Subcutaneous adipose tissue (tissue), 4 donors: Measurements from ENCODE around the gene RGL2. TPM values are rescaled to one million over a fixed set of nuclear protein-coding genes. Genes with fewer than 3 reads are reported as not detected.

Source experiments
- total RNA-seq, 4 donors: library from RNA; depleted of rRNA; stranded (reverse); fragments of >200 nt; gene quantifications; one replicate each; pipeline ENCODE4 v1.1.0, GENCODE V29; 2016

RGL2 gene
- total RNA-seq, 4 donors from 2014 or later, result 16.0 to 45.8 (median 42.5) TPM

Other genes starting within 250 kb of the RGL2 start
- 100 to 1,000 TPM in 3 of 4 donors, 10 to 100 TPM in 1; 38.2 to 354 (median 131) TPM for gene HLA-DPA1, start 225.3 kb downstream of the RGL2 start, total RNA-seq
- gene HLA-DPB1, start 223.0 kb downstream of the RGL2 start, total RNA-seq, result 100 to 1,000 TPM in 1 of 4 donors, 10 to 100 TPM in 3; 43.9 to 256 (median 83.0) TPM
- gene COL11A2, start 106.5 kb downstream of the RGL2 start, total RNA-seq, result under 1 TPM in 3 of 4 donors, not detected in 1; 0.17 to 0.75 (median 0.66) TPM
- 10 to 100 TPM; 17.3 to 27.7 (median 24.8) TPM for gene RXRB, start 98.3 kb downstream of the RGL2 start, total RNA-seq
- 10 to 100 TPM; 49.0 to 54.9 (median 52.5) TPM for gene SLC39A7, start 98.1 kb downstream of the RGL2 start, total RNA-seq
- gene HSD17B8, start 94.3 kb downstream of the RGL2 start, total RNA-seq, result 10 to 100 TPM in 3 of 4 donors, 1 to 10 TPM in 1; 5.1 to 22.0 (median 16.2) TPM
- gene RING1, start 90.4 kb downstream of the RGL2 start, total RNA-seq, result 10 to 100 TPM in 2 of 4 donors, 1 to 10 TPM in 2; 7.3 to 19.0 (median 10.5) TPM
- gene VPS52, start 27.1 kb downstream of the RGL2 start, total RNA-seq, result 10 to 100 TPM; 27.2 to 59.2 (median 32.7) TPM
- 1,000 to 10,000 TPM; 2,263 to 3,298 (median 2,623) TPM for gene RPS18, start 26.9 kb downstream of the RGL2 start, total RNA-seq
- gene B3GALT4, start 21.8 kb downstream of the RGL2 start, total RNA-seq, result 10 to 100 TPM in 3 of 4 donors, 1 to 10 TPM in 1; 7.3 to 20.7 (median 16.9) TPM
- gene WDR46, start 9.7 kb downstream of the RGL2 start, total RNA-seq, result 10 to 100 TPM; 40.7 to 62.9 (median 50.6) TPM
- 10 to 100 TPM; 17.1 to 31.0 (median 23.4) TPM for gene PFDN6, start 9.3 kb downstream of the RGL2 start, total RNA-seq
- gene TAPBP, start 15.1 kb upstream of the RGL2 start, total RNA-seq, result 10 to 100 TPM; 36.2 to 77.0 (median 50.5) TPM
- 10 to 100 TPM in 2 of 4 donors, 1 to 10 TPM in 2; 5.9 to 16.8 (median 9.0) TPM for gene ZBTB22, start 18.8 kb upstream of the RGL2 start, total RNA-seq
- 10 to 100 TPM; 26.3 to 47.1 (median 33.5) TPM for gene DAXX, start 24.0 kb upstream of the RGL2 start, total RNA-seq
- 1 to 10 TPM in 2 of 4 donors, under 1 TPM in 1, not detected in 1; 0.33 to 4.4 (median 3.9) TPM for gene KIFC1, start 92.9 kb upstream of the RGL2 start, total RNA-seq
- 10 to 100 TPM; 21.4 to 84.0 (median 48.3) TPM for gene PHF1, start 112.1 kb upstream of the RGL2 start, total RNA-seq
- gene CUTA, start 119.2 kb upstream of the RGL2 start, total RNA-seq, result 10 to 100 TPM; 66.7 to 92.6 (median 79.6) TPM
- 1 to 10 TPM; 6.2 to 7.3 (median 7.1) TPM for gene SYNGAP1, start 121.1 kb upstream of the RGL2 start, total RNA-seq
- 1 to 10 TPM; 1.1 to 2.8 (median 2.5) TPM for gene ZBTB9, start 155.6 kb upstream of the RGL2 start, total RNA-seq